GM12878 (cell line): ENCODE data around the gene TBC1D5. TPM values are rescaled to one million over a fixed set of nuclear protein-coding genes. Genes with fewer than 3 reads are reported as not detected.
"Not testable (repeated sequence)": the region's sequence is repeated elsewhere in the genome, so short reads cannot be mapped to it uniquely, and the experiment has no call there.

Experiments used
- ATAC-seq: fragments of 200-7000 bp; cut with Tn5 transposase; 3 replicates; pipeline ENCODE4 v1.9.1; 2020; ENCODE audit warnings: mild to moderate bottlenecking, moderate library complexity
- BruUV-seq: library from RNA; stranded (reverse); fragments of 400-500 nt; replicated peaks from 2 replicates; lab custom pipeline; 2021; lab: Mats Ljungman, UMichigan
- CTCF ChIA-PET: fragments of 300-600 bp; sonication (Branson Sonifier 250); formaldehyde crosslinking; extraction: SDS; loops from one replicate; lab custom pipeline; 2021; ENCODE audit warnings: inconsistent platforms; lab: Yijun Ruan, JAX
- POLR2A ChIA-PET: fragments of 350-600 bp; formaldehyde crosslinking; extraction: SDS; loops from one replicate; lab custom pipeline; 2021; ENCODE audit warnings: inconsistent platforms; lab: Charles Lee
- RAD21 ChIA-PET: fragments of 300-600 bp; sonication (Branson Sonifier 250); formaldehyde crosslinking; loops from one replicate; lab custom pipeline; 2023; ENCODE audit warnings: antibody characterized with exemption; ENCODE audit not compliant: unreplicated experiment; lab: Charles Lee
- SMC1A ChIA-PET: fragments of 300-600 bp; sonication (Branson Sonifier 250); formaldehyde crosslinking; loops from one replicate; lab custom pipeline; 2023; ENCODE audit not compliant: unreplicated experiment, uncharacterized antibody; lab: Charles Lee
- DNase-seq: peaks from one replicate; pipeline ENCODE4 v3.0.0-alpha.2; 2011; ENCODE audit warnings: low read depth, low spot score
- FAIRE-seq: peaks from 3 replicates; lab custom pipeline; 2011; peaks lifted over from hg19 to GRCh38; lab: Jason Lieb, UNC
- H2AFZ ChIP-seq: 2 replicates; pipeline ENCODE4 v1.6.0; 2011; ENCODE audit warnings: low read depth, low read length, control low read depth; ENCODE audit not compliant: control insufficient read depth
- H3K27ac ChIP-seq: 2 replicates; pipeline ENCODE4 v1.5.1; 2011; ENCODE audit warnings: control low read depth; ENCODE audit not compliant: control insufficient read depth, insufficient read depth
- H3K27me3 ChIP-seq, 2 experiments: replicated peaks in 1 of 2; 2 replicates each; pipeline versions ENCODE4 v1.6.0 to v1.6.1; 2011; ENCODE audit warnings: low read length in 1 of 2; ENCODE audit not compliant: control insufficient read depth in 2 of 2, insufficient read depth in 2 of 2
- H3K36me3 ChIP-seq, 2 experiments: 2 replicates each; pipeline ENCODE4 v1.5.1; 2011; ENCODE audit warnings: low read length in 1 of 2; ENCODE audit not compliant: control insufficient read depth in 2 of 2, insufficient read depth in 2 of 2
- H3K4me1 ChIP-seq: 2 replicates; pipeline ENCODE4 v1.6.1; 2011; ENCODE audit warnings: mild to moderate bottlenecking, low read length, moderate library complexity, mixed read lengths; ENCODE audit not compliant: control insufficient read depth, insufficient read depth
- H3K4me2 ChIP-seq: 2 replicates; pipeline ENCODE4 v1.6.0; 2011; ENCODE audit warnings: control low read depth; ENCODE audit not compliant: control insufficient read depth, insufficient read depth
- H3K4me3 ChIP-seq: fragments of 200-600 bp; sonication (generic); 2 replicates; pipeline ENCODE4 v1.5.1; 2016
- H3K79me2 ChIP-seq: 2 replicates; pipeline ENCODE4 v1.6.0; 2011; ENCODE audit warnings: low read length; ENCODE audit not compliant: control insufficient read depth, insufficient read depth
- H3K9ac ChIP-seq: 2 replicates; pipeline ENCODE4 v1.8.0; 2011; ENCODE audit warnings: low read length, control low read depth, mixed read lengths; ENCODE audit not compliant: control insufficient read depth, insufficient read depth
- H3K9me3 ChIP-seq: replicated peaks from 3 replicates; pipeline ENCODE4 v1.5.1; 2011; ENCODE audit warnings: mild to moderate bottlenecking, low read length; ENCODE audit not compliant: control insufficient read depth, insufficient read depth
- H4K20me1 ChIP-seq: 2 replicates; pipeline ENCODE4 v1.6.0; 2011; ENCODE audit not compliant: control insufficient read depth, insufficient read depth
- JUNB ChIP-seq: IDR thresholded peaks from 2 replicates; pipeline ENCODE4 v1.6.1; 2016; ENCODE audit warnings: antibody characterized with exemption, mild to moderate bottlenecking
- NFIC ChIP-seq: IDR thresholded peaks from 2 replicates; pipeline ENCODE4 v1.6.1; 2012; ENCODE audit warnings: low read depth, mild to moderate bottlenecking, inconsistent platforms, low read length, moderate library complexity
- PAX5 ChIP-seq: IDR thresholded peaks from 2 replicates; pipeline ENCODE4 v1.6.1; 2011; ENCODE audit warnings: low read depth, low read length, borderline replicate concordance
- REST ChIP-seq: IDR thresholded peaks from 2 replicates; pipeline ENCODE4 v1.6.1; 2012; ENCODE audit warnings: mild to moderate bottlenecking, low read depth, low read length
- WGBS: methylation state at CpG from one replicate; pipeline ENCODE4 v1.1.6; 2016; ENCODE audit warnings: low lambda C conversion rate; ENCODE audit not compliant: insufficient replicate concordance, insufficient coverage; ENCODE audit errors: missing lambda C conversion rate; 5-methylcytosine and 5-hydroxymethylcytosine counted together
- in situ Hi-C: fragments of 300-500 bp; cut with MboI; formaldehyde crosslinking; loops from 9 replicates; pipeline ENCODE4 v1.14.3; 2018; ENCODE audit warnings: mixed read lengths
- intact Hi-C: fragments of 100-400 bp; cut with micrococcal nuclease; formaldehyde crosslinking; loops from one replicate; pipeline ENCODE4 v1.14.2; 2022; ENCODE audit not compliant: unreplicated experiment
- polyA plus RNA-seq, 11 experiments: library from polyadenylated mRNA; depleted of rRNA in 4 of 11; unstranded in 6 of 11; stranded (reverse) in 5 of 11; fragments of >200 nt; fragmentation: Nextera tagmentation in 4 of 11; fragmentation: Illumina TruSeq in 1 of 11; extraction: Ambion mirVana in 4 of 11; extraction: Trizol in 1 of 11; gene quantifications; 1 replicate in 1 of 11; 2 replicates in 10 of 11; pipeline versions ENCODE4 v1.2.1 to v1.2.3, GENCODE V29; 2011 to 2016; ENCODE audit warnings: inconsistent platforms in 2 of 11, missing spikeins in 2 of 11, low read depth in 1 of 11
- total RNA-seq, 4 experiments: library from RNA; depleted of rRNA in 3 of 4; stranded (reverse); fragments of >200 nt in 3 of 4; fragmentation: Illumina TruSeq in 1 of 4; extraction: Trizol in 1 of 4; gene quantifications; 2 replicates each; pipeline versions ENCODE4 v1.2.1 to v1.2.3, GENCODE V29; 2013 to 2021
- TF ChIP-seq, protein P1 (sequence below): fragments of 450-650 bp; IDR thresholded peaks from 2 replicates; pipeline ENCODE4 v1.6.1; 2017; ENCODE audit warnings: borderline replicate concordance
- TF ChIP-seq, protein P2 (sequence below): fragments of 450-650 bp; IDR thresholded peaks from 2 replicates; pipeline ENCODE4 v1.6.1; 2017; ENCODE audit warnings: mild to moderate bottlenecking, moderate library complexity
- TF ChIP-seq, protein P3 (sequence below): IDR thresholded peaks from 2 replicates; pipeline ENCODE4 v1.6.1; 2012; ENCODE audit warnings: low read depth, low read length, improper control_type of control experiment

TBC1D5 gene
- total and polyA plus RNA-seq, 10 of the 15 experiments (the other 5 are each of a cell fraction or from before 2014, with no cell fraction given), result 5.5 to 61.0 (median 43.8) TPM

- TF ChIP-seq NFIC (peak; percentile 41; the same call in 1 of the 2 replicates), PAX5 (no peak), JUNB (peak; percentile 48; the same call in 1 of the 2 replicates), REST (no peak)
- TF ChIP-seq, protein P1, sequence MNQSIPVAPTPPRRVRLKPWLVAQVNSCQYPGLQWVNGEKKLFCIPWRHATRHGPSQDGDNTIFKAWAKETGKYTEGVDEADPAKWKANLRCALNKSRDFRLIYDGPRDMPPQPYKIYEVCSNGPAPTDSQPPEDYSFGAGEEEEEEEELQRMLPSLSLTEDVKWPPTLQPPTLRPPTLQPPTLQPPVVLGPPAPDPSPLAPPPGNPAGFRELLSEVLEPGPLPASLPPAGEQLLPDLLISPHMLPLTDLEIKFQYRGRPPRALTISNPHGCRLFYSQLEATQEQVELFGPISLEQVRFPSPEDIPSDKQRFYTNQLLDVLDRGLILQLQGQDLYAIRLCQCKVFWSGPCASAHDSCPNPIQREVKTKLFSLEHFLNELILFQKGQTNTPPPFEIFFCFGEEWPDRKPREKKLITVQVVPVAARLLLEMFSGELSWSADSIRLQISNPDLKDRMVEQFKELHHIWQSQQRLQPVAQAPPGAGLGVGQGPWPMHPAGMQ, result no peak
- TF ChIP-seq, protein P2, sequence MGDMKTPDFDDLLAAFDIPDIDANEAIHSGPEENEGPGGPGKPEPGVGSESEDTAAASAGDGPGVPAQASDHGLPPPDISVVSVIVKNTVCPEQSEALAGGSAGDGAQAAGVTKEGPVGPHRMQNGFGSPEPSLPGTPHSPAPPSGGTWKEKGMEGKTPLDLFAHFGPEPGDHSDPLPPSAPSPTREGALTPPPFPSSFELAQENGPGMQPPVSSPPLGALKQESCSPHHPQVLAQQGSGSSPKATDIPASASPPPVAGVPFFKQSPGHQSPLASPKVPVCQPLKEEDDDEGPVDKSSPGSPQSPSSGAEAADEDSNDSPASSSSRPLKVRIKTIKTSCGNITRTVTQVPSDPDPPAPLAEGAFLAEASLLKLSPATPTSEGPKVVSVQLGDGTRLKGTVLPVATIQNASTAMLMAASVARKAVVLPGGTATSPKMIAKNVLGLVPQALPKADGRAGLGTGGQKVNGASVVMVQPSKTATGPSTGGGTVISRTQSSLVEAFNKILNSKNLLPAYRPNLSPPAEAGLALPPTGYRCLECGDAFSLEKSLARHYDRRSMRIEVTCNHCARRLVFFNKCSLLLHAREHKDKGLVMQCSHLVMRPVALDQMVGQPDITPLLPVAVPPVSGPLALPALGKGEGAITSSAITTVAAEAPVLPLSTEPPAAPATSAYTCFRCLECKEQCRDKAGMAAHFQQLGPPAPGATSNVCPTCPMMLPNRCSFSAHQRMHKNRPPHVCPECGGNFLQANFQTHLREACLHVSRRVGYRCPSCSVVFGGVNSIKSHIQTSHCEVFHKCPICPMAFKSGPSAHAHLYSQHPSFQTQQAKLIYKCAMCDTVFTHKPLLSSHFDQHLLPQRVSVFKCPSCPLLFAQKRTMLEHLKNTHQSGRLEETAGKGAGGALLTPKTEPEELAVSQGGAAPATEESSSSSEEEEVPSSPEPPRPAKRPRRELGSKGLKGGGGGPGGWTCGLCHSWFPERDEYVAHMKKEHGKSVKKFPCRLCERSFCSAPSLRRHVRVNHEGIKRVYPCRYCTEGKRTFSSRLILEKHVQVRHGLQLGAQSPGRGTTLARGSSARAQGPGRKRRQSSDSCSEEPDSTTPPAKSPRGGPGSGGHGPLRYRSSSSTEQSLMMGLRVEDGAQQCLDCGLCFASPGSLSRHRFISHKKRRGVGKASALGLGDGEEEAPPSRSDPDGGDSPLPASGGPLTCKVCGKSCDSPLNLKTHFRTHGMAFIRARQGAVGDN, result no peak
- TF ChIP-seq, protein P3, sequence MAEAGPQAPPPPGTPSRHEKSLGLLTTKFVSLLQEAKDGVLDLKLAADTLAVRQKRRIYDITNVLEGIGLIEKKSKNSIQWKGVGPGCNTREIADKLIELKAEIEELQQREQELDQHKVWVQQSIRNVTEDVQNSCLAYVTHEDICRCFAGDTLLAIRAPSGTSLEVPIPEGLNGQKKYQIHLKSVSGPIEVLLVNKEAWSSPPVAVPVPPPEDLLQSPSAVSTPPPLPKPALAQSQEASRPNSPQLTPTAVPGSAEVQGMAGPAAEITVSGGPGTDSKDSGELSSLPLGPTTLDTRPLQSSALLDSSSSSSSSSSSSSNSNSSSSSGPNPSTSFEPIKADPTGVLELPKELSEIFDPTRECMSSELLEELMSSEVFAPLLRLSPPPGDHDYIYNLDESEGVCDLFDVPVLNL, result no peak
These were observed 86.7 kb downstream of the TBC1D5 start (continued) for GRCh38 chr3:17655743-17656142.

DNA sequence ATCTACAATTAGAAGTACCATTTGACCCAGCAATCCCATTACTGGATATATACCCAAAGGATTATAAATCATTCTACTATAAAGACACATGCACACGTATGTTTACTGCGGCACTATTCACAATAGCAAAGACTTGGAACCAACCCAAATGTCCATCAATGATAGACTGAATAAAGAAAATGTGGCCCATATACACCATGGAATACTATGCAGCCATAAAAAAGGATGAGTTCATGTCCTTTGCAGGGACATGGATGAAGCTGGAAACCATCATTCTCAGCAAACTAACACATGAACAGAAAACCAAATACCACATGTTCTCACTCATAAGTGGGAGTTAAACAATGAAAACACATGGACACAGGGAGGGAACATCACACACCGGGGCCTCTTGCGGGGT, 92.7 kb downstream of the TBC1D5 start:
- H4K20me1 ChIP-seq, H3K9ac ChIP-seq, H3K4me1 ChIP-seq, FAIRE-seq, CTCF ChIA-PET, H3K4me2 ChIP-seq, SMC1A ChIA-PET, H3K36me3 ChIP-seq, H3K27ac ChIP-seq, DNase-seq, H3K9me3 ChIP-seq, POLR2A ChIA-PET, in situ Hi-C loops, RAD21 ChIA-PET, H2AFZ ChIP-seq, H3K27me3 ChIP-seq, H3K79me2 ChIP-seq, BruUV-seq, ATAC-seq, H3K4me3 ChIP-seq: not testable (repeated sequence)
- intact Hi-C loops, result loop anchor here (5.0 kb wide), 1 partner anchor 88 kb away; no protein-coding TSS in a partner anchor
- 92% methylated on average over 4 of the region's 4 CpGs for WGBS
